ENCODE measurements around the gene LRMDA.

Gene LRMDA

GRCh38 chr10:75977139-75977538 lies 545.7 kb downstream of the LRMDA start:
- no peak for DNase-seq

GRCh38 chr10:75978213-75978612 lies 546.8 kb downstream of the LRMDA start:
- no peak for DNase-seq

- no peak for DNase-seq
These were observed 549.1 kb downstream of the LRMDA start for GRCh38 chr10:75980419-75981002.

- DNase-seq, result no peak
These were observed 551.4 kb downstream of the LRMDA start for GRCh38 chr10:75982611-75983369.

- DNase-seq, result no peak
These were observed 552.6 kb downstream of the LRMDA start for GRCh38 chr10:75984067-75984466.

GRCh38 chr10:75987616-75988015 lies 556.2 kb downstream of the LRMDA start:
- no peak for DNase-seq

GRCh38 chr10:75994357-75995040 lies 563.1 kb downstream of the LRMDA start:
- DNase-seq, result no peak

GRCh38 chr10:75995041-75995430 lies 563.6 kb downstream of the LRMDA start:
- no peak for DNase-seq

- DNase-seq, result no peak
These were observed 564.3 kb downstream of the LRMDA start for GRCh38 chr10:75995720-75996119.

GRCh38 chr10:75999001-75999400 lies 567.6 kb downstream of the LRMDA start:
- DNase-seq, result no peak

GRCh38 chr10:75999515-76000209 lies 568.2 kb downstream of the LRMDA start:
- DNase-seq, result no peak

- DNase-seq, result no peak
These were observed 569.1 kb downstream of the LRMDA start for GRCh38 chr10:76000550-76000949.

GRCh38 chr10:76001019-76001418 lies 569.6 kb downstream of the LRMDA start:
- no peak for DNase-seq

GRCh38 chr10:76001461-76001860 lies 570.0 kb downstream of the LRMDA start:
- no peak for DNase-seq

GRCh38 chr10:76002262-76002854 lies 570.9 kb downstream of the LRMDA start:
- no peak for DNase-seq

GRCh38 chr10:76007667-76008181 lies 576.3 kb downstream of the LRMDA start:
- DNase-seq, result no peak

GRCh38 chr10:76009531-76009930 lies 578.1 kb downstream of the LRMDA start:
- no peak for DNase-seq

- DNase-seq, result no peak
These were observed 579.3 kb downstream of the LRMDA start for GRCh38 chr10:76010703-76011102.

- no peak for DNase-seq
These were observed 581.4 kb downstream of the LRMDA start for GRCh38 chr10:76012716-76013327.

GRCh38 chr10:76015245-76015644 lies 583.8 kb downstream of the LRMDA start:
- no peak for DNase-seq

- no peak for DNase-seq
These were observed 585.8 kb downstream of the LRMDA start for GRCh38 chr10:76017026-76017732.
